ENCODE data around the gene CD200. TPM values are rescaled to one million over a fixed set of nuclear protein-coding genes. Genes with fewer than 3 reads are reported as not detected.
A peak's percentile ranks its signal among the peaks of the same experiment; 100 is the strongest.
"Not testable (repeated sequence)": the region's sequence is repeated elsewhere in the genome, so short reads cannot be mapped to it uniquely, and the experiment has no call there.

CD200 gene
- total RNA-seq, 1 donor, result 12.1 TPM

DNA sequence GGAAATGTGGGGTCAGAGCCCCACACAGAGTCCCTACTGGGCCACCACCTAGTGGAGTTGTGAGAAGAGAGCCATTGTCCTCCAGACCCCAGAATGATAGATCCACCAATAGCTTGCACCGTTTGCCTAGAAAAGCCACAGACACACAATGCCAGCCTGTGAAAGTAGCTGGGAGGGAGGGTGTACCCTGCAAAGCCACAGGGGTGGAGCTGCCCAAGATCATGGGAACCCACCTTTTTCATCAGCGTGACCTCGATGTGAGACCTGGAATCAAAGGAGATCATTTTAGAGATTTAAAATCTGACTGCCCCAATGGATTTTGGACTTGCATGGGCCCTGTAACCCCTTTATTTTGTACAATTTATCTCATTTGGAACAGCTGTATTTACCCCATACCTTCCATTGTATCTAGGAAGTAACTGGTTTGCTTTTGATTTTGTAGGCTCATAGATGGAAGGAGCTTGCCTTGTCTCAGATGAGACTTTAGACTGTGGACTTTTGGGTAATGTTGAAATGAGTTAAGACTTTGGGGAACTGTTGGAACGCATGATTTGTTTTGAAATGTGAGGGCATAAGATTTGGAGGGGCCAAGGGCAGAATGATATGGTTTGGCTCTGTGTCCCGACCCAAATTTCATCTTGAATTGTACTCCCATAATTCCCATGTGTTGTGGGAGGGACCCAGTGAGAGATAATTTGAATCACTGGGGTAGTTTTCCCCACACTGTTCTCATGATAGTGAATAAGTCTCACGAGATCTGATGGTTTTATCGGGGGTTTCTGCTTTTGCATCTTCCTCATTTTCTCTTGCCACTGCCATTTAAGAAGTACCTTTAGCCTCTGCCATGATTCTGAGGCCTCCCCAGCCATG lies 49.0 kb downstream of the CD200 start:
- DNase-seq (ENCODE audit: low read depth in 2 of 3, low spot score in 2 of 3), result no peak

DNA sequence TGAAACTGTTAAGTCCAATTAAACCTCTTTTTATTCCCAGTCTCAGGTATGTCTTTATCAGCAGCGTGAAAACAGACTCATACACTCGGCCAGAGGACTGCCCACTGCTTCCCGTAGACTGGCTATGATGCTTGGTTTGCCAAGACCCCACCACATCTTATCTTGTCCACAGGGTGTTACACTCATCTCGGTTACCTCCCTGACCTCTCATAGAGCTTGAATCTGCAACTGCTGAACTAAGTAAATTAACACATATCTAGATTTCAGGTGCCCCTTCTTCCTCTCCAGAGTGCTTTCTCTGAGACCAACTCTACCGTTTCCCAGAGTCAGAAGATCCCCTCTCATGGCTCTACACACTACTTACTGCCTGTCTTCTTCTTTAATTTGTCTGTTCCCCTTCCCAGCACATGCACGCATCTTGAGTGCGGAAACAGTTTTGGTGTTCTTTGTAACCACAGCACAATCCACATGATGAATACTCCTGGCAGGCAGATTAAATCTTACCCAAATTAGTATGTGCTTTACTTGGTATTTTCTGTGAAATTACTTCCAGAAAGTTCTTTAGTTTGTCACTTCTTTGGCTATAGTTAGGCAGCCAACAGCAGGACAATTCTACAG lies 49.7 kb downstream of the CD200 start:
- peak in 2 of 3 donors; percentile 36 to 64 for DNase-seq (ENCODE audit: low read depth in 2 of 3, low spot score in 2 of 3)

DNA sequence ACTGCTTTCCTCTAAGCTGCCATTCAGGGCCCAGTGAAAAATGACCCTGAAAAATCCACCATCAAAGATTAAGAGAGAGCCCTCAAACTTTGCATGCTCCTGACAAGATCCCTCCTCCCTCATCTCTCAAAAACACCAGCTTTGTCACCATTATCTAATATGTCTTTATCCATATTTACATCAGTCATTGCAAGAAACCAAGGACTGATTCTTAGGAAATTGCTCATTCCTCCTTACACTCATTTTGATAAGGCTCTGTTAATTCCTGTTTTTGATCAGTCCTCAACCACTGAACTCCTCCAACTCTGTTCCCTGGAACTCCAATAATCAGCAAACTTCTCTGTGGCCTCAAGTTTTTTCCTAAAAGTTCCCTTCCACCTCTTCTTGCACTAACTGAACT lies 51.8 kb downstream of the CD200 start:
- DNase-seq (ENCODE audit: low read depth in 2 of 3, low spot score in 2 of 3), result no peak

DNA sequence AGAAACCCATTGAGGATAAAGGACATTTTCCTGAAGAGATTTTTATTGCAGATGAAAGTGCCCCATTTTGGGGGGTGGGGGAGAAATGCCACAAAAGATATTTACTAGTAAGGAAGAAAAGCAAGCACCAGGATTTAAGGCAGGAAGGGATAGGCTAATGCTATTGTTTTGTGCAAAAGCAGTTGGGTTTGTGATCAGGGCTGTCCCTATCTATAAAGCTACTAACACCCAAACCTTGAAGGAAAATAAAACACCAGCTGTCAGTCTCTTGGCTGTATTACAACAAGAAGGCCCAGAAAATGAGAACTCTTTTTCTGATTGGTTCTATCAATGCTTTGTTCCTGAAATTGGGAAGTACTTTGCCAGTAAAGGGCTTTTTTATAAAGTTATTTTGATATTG lies 56.0 kb downstream of the CD200 start:
- DNase-seq (ENCODE audit: low read depth in 2 of 3, low spot score in 2 of 3), result no peak

DNA sequence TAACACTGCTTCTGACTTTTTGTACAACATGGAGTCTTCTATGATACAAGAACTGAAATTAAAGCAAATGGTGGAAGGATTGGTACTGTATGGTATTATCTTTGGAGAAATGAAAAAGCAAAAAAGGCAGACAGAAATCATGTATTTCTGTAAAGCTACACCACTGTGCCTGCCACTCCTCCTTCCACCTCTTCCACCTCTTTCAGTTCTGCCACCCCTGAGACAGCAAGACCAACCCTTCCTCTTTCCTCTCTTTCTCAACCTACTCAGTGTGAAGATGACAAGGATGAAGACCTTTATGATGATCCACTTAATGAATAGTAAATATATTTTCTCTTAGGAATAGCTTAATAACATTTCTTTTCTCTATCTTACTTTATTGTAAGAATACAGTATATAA lies 57.0 kb downstream of the CD200 start:
- no peak for DNase-seq (ENCODE audit: low read depth in 2 of 3, low spot score in 2 of 3)

DNA sequence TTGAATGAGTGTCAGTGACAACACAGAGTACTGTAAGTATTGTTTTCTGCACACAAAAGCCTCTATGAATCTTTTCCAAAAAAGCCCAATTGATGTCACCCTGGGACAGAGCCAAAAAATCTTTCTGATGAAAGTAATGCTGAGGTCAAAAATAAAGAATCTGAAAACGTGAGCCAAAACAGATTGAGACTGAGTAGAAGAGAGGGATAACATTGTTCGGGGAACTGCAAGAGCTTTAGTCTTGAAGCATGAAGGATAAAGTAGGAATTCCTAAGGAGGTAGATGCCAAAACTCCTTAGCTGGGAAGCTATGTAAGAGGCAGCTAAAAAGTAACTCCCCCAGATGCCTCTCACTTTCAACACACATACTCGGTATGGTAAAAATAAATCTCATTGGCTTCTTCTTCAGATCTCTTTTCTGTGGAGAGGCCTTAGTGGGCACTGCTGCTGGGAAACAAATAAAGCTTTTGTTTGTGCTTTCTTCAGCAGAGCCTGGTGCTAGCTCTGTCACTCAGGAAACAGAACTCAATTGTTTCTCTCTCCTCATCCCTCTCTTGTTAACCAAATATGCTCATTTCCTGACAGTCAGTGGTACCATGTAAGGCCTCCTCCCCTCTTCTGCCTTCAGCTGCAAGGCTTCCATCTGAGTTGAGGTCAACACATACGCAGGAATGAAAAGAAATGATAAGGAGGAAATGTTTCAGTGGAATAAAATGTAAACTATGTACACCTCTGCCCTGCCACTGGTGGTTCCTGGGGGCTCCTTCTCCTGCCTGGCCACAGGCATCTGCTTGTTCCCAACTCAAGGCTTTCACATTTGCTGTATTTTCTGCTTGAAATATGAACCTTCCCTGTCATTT lies 58.1 kb downstream of the CD200 start:
- DNase-seq (ENCODE audit: low read depth in 2 of 3, low spot score in 2 of 3), result no peak

DNA sequence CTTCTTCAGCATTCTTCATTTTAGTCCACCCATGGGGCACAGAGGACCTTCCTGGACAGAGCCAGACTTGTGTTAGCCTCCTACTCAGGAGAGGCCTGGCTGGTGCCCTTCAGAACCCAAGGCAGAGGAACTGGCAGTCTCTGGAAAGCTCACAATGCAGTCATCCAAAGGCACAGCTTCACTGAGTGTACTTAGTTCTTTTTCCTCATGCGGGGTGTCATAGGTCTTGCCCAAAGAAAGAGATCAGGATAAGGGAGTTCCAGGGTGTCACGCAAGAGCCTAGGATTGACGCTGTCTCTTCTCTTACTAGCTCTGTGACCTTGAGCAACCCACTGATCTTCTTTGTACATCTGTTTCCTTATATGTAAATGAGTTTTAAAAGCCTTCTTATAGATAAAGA lies 58.7 kb downstream of the CD200 start:
- peak in 1 of 3 donors; percentile 27 for DNase-seq (ENCODE audit: low read depth in 2 of 3, low spot score in 2 of 3)

DNA sequence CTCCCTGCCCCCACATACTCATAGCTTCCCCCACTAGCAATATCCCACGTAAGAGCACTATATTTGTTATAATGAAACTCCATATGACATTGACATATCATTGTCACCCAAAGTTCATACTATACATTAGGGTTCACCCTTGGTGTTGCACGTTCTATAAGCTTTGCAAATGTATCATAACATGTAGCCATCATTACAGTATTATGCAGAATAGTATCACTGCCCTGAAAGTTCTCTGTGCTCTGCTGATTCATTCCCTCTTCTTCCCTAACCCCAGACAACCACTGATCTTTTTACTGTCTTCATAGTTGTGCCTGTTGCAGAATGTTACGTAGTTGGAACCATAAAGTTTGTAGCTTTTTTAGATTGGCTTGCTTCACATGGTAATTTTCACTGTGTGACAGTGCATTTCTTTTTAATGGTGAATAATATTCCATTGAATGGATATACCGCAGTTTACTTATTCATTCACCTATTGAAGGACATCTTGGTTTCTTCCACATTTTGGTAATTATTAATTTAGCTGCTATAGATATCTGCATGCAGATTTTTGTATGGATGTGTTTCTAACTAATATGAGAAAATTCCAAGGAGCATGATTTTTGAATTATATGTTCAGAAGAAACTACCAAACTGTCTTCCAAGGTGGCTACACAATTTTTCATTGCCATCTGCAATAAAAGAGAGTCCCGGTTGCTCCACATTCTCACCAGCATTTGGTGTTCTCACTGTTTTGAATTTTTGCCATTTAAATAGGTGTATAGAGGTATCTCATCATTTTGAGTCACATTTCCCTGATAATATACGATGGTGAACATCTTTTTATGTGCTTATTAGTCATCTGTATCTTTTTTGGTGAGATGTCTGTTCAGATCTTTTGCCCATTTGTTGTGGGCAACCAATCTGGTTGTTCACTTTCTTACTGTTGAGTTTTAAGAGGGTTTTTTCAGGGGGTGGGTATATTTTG lies 59.7 kb downstream of the CD200 start:
- DNase-seq (ENCODE audit: low read depth in 2 of 3, low spot score in 2 of 3), result no peak

DNA sequence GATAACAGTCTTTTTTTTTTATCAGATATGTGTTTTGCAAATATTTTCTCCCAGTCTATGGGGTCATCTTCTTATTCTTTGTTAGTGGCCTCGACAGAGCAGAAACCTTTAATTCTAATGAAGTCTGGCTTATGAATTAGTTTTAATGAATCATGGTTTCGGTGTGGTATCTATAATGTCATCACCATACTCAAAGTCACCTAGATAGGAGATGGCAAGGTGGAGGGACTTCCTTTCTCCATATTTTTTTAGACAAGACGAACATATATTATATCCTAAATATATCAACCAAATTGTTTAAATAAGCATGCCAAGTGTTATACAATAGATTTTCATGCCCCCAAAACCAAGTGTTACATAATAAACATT lies 60.4 kb downstream of the CD200 start:
- no peak for DNase-seq (ENCODE audit: low read depth in 2 of 3, low spot score in 2 of 3)

DNA sequence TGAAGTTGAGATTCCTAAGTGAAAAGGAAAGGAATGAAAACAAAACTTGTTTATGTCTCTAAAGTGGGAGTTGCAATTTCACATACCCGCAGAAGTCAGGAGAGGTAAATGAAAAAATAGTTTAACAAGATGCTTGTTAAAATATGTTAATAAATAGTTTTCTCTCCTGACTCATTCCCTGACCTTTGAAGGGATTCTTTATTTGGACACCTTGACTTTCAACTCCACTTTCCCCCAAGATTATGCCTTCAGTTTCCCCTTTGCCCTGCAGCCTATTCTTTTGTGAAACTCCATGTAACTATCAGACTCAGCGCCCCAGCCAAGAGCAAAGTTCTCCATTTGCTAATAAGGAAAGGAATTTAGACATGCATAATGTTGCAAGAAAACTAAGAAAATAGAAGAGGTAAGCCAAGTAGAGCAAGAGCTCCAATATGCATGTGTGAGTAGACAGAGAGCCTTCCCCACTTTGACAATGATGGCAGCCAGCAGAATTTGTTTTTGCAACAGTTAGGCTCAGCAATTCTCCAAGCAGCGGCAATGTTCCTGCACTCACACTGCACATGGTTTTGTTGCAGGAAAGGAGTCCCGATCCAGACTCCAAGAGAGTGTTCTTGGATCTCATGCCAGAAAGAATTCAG lies 61.2 kb downstream of the CD200 start:
- DNase-seq (ENCODE audit: low read depth in 2 of 3, low spot score in 2 of 3), result no peak

DNA sequence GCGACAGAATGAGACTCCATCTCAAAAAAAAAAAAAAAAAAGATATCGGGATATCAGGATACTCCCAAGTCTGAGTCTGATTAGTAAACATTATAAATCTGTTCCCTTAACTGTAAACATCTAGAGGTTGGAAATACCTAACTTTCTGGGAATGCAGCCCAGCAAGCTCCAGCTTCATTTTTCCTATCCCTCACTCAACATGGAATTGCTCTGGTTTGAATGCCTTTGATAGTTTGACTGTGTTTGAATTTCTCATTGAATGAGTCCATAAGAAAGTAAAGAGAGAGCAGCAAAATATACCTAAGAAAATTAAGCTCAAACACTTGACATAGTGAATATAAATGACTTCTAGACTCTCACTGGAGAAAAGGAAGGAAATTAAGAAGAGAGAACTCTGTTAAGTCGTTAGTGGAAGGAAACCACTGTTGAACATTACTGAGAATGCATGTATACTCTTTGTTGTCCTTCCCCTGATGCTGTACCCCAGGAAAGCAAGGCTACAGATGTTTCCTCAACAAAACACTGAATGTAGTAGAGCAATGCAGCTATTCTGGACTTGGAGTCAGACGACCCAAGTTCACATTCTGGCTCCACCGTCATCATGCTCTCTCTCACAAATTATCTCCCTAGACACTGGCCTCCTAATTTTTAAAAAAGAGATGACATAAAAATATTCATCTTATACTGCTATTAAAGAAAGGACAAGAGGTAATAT lies 62.4 kb downstream of the CD200 start:
- peak in 2 of 3 donors; percentile 76 to 94 for DNase-seq (ENCODE audit: low read depth in 2 of 3, low spot score in 2 of 3)

DNA sequence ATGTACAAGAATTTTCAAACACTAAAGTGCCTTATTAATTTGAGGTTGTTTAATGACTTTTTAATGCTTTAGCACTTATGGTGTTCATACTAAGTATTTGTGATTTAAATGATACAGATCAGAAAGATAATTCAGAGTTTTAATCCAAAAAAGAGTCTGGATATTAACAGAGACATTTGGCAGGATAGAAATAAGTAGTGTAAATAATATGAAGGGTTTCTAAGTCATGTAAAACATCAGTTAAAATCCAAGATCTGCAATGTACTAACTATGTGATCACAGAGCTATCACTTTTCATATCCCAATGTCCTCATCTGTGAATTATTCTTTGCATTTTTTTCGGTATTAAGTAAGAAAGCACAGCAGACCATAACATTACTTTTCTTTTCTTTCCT lies 62.9 kb downstream of the CD200 start:
- DNase-seq (ENCODE audit: low read depth in 2 of 3, low spot score in 2 of 3), result no peak

DNA sequence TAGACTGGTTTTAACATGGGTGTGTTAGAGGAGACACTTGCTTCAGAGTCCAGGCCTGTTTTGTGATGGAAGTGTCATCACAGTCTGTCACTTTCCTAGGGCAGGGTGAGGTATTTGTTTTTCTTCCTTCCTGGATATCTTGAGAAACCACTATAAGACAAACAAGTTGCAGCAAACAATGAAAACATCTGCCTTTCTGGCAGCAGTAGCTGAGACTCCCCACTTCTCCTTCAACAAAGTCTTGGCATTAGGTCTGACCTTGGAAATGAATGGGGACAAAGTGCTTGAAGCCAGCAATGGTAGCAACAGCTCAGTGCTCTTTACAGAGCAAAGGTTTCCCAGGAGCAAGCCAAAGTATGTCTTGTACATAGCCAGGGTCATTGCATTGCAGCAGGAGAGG lies 64.6 kb downstream of the CD200 start:
- no peak for DNase-seq (ENCODE audit: low read depth in 2 of 3, low spot score in 2 of 3)

DNA sequence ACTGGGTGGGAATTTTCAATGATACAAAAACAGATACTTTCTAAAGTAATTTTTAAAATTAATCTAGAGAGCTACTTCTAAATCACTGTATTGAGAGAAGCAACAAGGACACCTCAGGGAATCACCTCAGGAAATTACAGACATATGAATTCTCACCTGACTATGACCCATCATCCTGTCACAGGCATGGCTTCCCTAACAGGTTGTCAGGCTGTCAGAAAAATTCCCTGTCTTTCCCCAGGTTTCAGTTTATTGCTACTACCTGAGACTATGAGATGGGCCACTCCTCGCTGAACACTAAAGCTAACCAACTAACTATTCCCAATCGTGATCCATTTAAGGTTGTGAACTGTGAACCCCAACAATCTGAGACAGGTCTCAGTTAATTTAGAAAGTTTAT lies 66.1 kb downstream of the CD200 start:
- no peak for DNase-seq (ENCODE audit: low read depth in 2 of 3, low spot score in 2 of 3)

DNA sequence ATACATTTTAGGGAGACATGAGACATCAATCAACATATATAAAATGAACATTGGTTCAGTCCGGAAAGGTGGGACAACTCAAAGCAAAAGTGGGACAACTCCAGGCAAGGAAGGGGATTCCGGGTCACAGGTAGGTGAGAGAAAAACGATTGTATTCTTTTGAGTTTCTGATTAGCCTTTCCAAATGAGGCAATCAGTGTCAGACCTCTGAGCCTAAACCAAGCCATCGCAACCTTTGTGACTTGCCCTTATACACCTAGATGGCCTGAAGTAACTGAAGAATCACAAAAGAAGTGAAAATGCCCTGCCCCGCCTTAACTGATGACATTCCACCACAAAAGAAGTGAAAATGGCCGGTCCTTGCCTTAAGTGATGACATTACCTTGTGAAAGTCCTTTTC lies 66.6 kb downstream of the CD200 start:
- not testable (repeated sequence) for DNase-seq (ENCODE audit: low read depth in 2 of 3, low spot score in 2 of 3)

DNA sequence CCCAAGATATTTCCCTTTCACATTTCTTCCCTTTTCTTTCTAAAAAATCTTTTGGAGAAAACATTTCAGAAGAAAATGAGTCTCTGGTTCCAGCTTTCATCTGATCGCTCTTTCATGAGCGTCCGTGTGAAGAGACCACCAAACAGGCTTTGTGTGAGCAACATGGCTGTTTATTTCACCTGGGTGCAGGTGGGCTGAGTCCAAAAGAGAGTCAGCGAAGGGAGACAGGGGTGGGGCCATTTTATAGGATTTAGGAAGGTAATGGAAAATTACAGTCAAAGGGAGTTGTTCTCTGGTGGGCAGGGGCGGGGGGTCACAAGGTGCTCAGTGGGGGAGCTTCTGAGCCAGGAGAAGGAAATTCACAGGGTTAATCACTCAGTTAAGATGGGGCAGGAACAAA lies 67.4 kb downstream of the CD200 start:
- DNase-seq (ENCODE audit: low read depth in 2 of 3, low spot score in 2 of 3), result not testable (repeated sequence)

DNA sequence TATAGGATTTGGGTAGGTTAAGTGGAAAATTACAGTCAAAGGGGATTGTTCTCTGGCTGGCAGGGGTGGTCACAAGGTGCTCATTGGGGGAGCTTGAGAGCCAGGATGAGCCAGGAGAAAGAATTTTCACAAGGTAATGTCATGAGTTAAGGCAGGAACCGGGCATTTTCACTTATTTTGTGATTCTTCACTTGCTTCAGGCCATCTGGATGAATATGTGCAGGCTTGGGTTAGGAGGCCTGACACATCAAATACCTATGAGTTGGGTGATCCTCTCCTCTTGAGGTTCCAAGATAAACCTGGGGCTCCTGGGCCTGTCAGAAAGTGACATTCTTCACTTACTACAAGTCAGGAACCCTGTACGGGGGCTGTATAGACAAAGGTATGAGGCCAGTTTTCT lies 68.7 kb downstream of the CD200 start:
- no peak for DNase-seq (ENCODE audit: low read depth in 2 of 3, low spot score in 2 of 3)

DNA sequence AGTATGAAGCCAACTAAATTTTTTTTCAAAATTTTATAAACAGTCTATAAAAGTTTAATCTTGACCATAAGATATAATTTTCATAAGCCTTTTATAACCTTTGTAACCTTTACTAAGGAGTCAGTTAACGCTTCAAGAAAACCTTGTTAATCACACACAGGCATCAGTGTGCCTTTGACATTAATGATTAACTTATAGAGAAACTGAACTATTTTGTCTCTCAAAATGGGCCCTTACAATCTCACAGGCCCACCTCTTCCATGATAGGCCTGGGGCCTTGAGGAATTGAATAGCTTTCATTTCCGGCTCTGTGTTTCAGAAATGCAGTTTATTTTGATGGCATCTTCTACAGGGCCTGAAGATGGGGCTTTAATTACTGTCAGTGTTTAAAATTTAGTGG lies 70.1 kb downstream of the CD200 start:
- DNase-seq (ENCODE audit: low read depth in 2 of 3, low spot score in 2 of 3), result no peak

DNA sequence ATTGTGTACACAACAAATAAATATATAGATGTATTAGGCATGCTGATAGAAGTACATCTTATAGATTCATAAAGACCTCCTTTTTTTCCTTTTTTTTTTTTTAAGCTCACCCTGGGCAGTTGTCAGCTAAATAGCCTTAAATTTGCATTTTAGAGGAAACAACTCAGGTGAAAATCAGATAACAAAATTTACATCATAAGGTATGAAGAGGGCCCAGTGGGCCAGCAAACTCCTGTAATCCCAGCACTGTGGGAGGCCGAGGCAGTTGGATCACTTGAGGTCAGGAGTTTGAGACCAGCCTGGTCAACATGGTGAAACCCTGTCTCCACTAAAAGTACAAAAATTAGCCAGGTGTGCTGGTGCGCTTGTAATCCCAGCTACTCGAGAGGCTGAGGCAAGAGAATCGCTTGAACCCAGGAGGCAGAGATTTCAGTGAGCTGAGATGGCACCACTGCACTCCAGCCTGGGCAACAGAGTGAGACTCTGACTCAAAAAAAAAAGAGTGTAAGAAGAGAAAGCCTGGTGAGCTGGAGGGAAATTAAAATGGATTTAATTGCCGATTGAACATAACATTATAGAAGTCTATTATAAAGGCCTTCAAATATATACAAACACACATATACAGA lies 72.1 kb downstream of the CD200 start:
- DNase-seq (ENCODE audit: low read depth in 2 of 3, low spot score in 2 of 3), result not testable (repeated sequence)

Data from hematopoietic multipotent progenitor cell (in vitro differentiated cells).